ENCODE measurements around the gene CDK2.

DNA sequence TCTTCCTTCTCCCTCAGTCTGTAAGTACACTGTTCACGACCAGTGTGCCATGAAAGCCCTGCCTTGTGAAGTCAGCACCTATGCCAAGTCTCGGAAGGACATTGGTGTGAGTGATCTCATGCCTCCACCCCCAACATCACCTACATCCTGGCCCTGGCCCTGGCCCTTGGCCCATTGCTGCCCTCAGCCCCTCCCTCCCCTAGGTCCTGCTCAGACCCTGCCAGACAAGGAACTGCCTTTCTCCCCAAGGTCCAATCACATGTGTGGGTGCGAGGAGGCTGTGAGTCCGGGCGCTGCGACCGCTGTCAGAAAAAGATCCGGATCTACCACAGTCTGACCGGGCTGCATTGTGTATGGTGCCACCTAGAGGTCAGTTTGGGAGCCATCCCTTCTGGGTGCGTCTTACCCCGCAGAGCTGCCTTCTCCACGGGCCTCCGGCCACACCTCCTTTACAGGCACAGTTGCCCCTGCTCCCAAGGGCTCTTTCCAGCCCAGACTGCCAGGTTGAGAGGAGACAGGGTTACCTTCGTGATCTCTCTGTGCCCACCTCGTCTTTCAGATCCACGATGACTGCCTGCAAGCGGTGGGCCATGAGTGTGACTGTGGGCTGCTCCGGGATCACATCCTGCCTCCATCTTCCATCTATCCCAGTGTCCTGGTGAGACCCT is 26.4 kb upstream of the CDK2 start:
- TF ChIP-seq, protein P1, sequence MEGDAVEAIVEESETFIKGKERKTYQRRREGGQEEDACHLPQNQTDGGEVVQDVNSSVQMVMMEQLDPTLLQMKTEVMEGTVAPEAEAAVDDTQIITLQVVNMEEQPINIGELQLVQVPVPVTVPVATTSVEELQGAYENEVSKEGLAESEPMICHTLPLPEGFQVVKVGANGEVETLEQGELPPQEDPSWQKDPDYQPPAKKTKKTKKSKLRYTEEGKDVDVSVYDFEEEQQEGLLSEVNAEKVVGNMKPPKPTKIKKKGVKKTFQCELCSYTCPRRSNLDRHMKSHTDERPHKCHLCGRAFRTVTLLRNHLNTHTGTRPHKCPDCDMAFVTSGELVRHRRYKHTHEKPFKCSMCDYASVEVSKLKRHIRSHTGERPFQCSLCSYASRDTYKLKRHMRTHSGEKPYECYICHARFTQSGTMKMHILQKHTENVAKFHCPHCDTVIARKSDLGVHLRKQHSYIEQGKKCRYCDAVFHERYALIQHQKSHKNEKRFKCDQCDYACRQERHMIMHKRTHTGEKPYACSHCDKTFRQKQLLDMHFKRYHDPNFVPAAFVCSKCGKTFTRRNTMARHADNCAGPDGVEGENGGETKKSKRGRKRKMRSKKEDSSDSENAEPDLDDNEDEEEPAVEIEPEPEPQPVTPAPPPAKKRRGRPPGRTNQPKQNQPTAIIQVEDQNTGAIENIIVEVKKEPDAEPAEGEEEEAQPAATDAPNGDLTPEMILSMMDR (IDR thresholded peaks at IDR 0.05), result peak; percentile 79 to 90 (median 86)
- no peak for TF ChIP-seq POLR2A (IDR thresholded peaks at IDR 0.05)

Measured in adrenal gland (tissue), 5 donors.